Left lung (tissue), 10 donors: ENCODE results near the gene ENTPD1. TPM values are rescaled to one million over a fixed set of nuclear protein-coding genes. Genes with fewer than 3 reads are reported as not detected.

Source experiments
- ATAC-seq: fragments of 200-7000 bp; cut with Tn5 transposase; one replicate; pipeline ENCODE4 v1.9.1; 2020; ENCODE audit warnings: moderate library complexity
- DNase-seq, 4 donors: peaks; one replicate each; pipeline ENCODE4 v3.0.0-alpha.2; 2013 to 2020
- H3K27ac ChIP-seq, 2 donors: fragments of 200-600 bp; sonication (generic) in 1 of 2; one replicate each; pipeline versions ENCODE4 v1.5.0 to v1.8.0; 2020 to 2021
- H3K27me3 ChIP-seq, 2 donors: fragments of 200-600 bp; sonication (generic) in 1 of 2; one replicate each; pipeline versions ENCODE4 v1.5.0 to v1.8.0; 2020 to 2021
- H3K36me3 ChIP-seq, 2 donors: fragments of 200-600 bp; sonication (generic) in 1 of 2; one replicate each; pipeline versions ENCODE4 v1.5.0 to v1.8.0; 2020 to 2021
- H3K4me1 ChIP-seq, 2 donors: fragments of 200-600 bp; one replicate each; pipeline ENCODE4 v1.8.0; 2021
- H3K4me3 ChIP-seq, 2 donors: fragments of 200-600 bp; sonication (generic) in 1 of 2; one replicate each; pipeline versions ENCODE4 v1.5.0 to v1.8.0; 2020 to 2021; ENCODE audit warnings: mild to moderate bottlenecking in 1 of 2
- H3K9me3 ChIP-seq, 2 donors: fragments of 200-600 bp; sonication (generic) in 1 of 2; one replicate each; pipeline versions ENCODE4 v1.5.0 to v1.8.0; 2020 to 2021
- intact Hi-C, 2 donors: fragments of 100-400 bp; cut with DNase I; formaldehyde crosslinking; loops; one replicate each; pipeline versions ENCODE4 v1.11.2 to v1.14.2; 2022
- polyA plus RNA-seq, 6 donors: library from polyadenylated mRNA; unstranded; fragments of 120-200 nt; gene quantifications; one replicate each; pipeline ENCODE4 v1.2.1, GENCODE V29; 2013; ENCODE audit not compliant: insufficient read length in 6 of 6
- total RNA-seq, 2 donors: library from RNA; stranded (reverse); fragmentation: NEBNext Ultra II Directional; extraction: Animal tissue kit (Norgen Biotek cat#: 25700); gene quantifications; one replicate each; pipeline ENCODE4 v1.2.1, GENCODE V29; 2021
- TF ChIP-seq, protein P1 (sequence below), 2 donors: fragments of 200-600 bp; sonication (generic) in 1 of 2; IDR thresholded peaks; one replicate each; pipeline versions ENCODE4 v1.5.0 to v1.8.0; 2021; ENCODE audit warnings: antibody characterized with exemption in 2 of 2
- donor health status: DM: no; HTN: yes; CAD: no.
- donor health status: DM: no; HTN: no; CAD: no.

ENTPD1 gene
- total and polyA plus RNA-seq, 8 donors: 20.2 to 37.6 (median 24.5) TPM

DNA sequence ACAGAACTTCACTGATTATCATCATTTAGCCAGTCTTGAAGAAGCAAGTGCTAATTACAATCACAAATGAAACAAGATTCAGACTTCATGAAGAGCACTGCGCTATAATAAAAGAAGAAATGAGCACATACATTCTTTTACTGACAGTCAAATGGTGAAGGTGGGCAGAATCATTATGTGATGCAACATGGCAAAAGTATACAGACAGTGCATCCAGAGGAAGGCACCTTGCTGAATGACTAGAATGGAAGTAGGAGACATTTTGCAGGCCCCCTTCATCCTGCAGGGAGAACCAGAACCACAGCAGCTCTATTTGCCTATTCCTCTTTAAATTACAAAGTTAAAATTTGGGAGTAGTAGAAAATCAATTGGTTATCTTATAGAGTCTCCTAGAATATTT is 120.8 kb downstream of the ENTPD1 start:
- no peak for ATAC-seq
- H3K9me3 ChIP-seq: no peaks in the 10 kb centered on the region
- H3K4me1 ChIP-seq: no peaks in the 10 kb centered on the region
- H3K27ac ChIP-seq: no peak overlapping the region
- H3K4me3 ChIP-seq: no peak overlapping the region
- no peaks in the 10 kb centered on the region for H3K27me3 ChIP-seq
- peaks cover 0 to 46% of the 10 kb centered on the region in 2 donors for H3K36me3 ChIP-seq
- DNase-seq: no peak
- intact Hi-C loops: no loop called here
- TF ChIP-seq, protein P1, sequence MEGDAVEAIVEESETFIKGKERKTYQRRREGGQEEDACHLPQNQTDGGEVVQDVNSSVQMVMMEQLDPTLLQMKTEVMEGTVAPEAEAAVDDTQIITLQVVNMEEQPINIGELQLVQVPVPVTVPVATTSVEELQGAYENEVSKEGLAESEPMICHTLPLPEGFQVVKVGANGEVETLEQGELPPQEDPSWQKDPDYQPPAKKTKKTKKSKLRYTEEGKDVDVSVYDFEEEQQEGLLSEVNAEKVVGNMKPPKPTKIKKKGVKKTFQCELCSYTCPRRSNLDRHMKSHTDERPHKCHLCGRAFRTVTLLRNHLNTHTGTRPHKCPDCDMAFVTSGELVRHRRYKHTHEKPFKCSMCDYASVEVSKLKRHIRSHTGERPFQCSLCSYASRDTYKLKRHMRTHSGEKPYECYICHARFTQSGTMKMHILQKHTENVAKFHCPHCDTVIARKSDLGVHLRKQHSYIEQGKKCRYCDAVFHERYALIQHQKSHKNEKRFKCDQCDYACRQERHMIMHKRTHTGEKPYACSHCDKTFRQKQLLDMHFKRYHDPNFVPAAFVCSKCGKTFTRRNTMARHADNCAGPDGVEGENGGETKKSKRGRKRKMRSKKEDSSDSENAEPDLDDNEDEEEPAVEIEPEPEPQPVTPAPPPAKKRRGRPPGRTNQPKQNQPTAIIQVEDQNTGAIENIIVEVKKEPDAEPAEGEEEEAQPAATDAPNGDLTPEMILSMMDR (IDR thresholded peaks at IDR 0.05): no peak

DNA sequence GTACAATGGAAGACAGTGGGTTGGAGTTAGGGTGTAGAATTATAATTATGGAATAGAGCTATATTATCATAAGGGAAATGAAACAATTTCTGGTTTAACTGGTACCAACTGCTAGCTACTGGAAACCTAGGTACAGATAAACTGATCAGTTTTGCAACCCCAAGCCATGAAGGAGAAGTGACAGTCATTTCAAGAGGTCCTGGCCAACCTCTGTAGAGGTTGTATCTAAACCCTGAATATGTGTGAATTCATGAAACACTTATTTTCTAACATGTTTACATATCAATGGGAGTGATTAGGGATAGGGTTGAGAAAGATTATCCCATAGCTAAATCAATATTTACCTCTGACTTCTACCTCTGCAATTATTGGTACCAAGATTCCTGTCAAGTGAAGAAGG is 121.9 kb downstream of the ENTPD1 start:
- H3K4me3 ChIP-seq: no peak overlapping the region
- no peaks in the 10 kb centered on the region for H3K27me3 ChIP-seq
- no peak for DNase-seq
- H3K9me3 ChIP-seq: no peaks in the 10 kb centered on the region
- H3K27ac ChIP-seq: no peak overlapping the region
- ATAC-seq: no peak
- H3K36me3 ChIP-seq: peaks cover 0 to 36% of the 10 kb centered on the region in 2 donors
- TF ChIP-seq, protein P1 (IDR thresholded peaks at IDR 0.05): no peak
- intact Hi-C loops: no loop called here
- no peaks in the 10 kb centered on the region for H3K4me1 ChIP-seq

DNA sequence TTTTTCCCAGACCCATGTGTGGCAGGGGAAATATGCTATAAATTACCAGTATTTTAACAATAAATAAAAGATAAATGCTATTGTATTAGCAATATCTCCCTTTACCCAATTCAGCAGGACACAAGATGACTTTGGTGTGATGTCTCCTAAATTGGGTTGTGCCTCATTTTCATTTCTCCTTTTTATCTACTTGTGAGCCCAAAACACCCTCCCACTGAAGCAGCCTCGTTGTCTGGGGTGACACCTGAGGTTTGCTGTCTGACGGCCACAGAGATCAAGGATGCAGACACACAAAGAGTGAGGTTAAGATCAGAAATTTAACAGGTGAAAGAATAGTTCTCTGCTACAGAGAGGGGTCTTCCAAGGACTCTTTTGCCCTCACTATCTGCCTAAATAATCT is 124.7 kb downstream of the ENTPD1 start:
- Histone ChIP-seq H3K36me3 (peaks cover 0 to 12% of the 10 kb centered on the region in 2 donors), H3K27ac (peak overlapping the region in 1 of 2 donors; percentile 55), H3K27me3 (no peaks in the 10 kb centered on the region), H3K4me1 (peaks cover 0 to 3% of the 10 kb centered on the region in 2 donors), H3K9me3 (no peaks in the 10 kb centered on the region), H3K4me3 (no peak overlapping the region)
- ATAC-seq (no peak), DNase-seq (no peak)
- TF ChIP-seq, protein P1 (IDR thresholded peaks at IDR 0.05): no peak
- intact Hi-C loops: no loop called here

DNA sequence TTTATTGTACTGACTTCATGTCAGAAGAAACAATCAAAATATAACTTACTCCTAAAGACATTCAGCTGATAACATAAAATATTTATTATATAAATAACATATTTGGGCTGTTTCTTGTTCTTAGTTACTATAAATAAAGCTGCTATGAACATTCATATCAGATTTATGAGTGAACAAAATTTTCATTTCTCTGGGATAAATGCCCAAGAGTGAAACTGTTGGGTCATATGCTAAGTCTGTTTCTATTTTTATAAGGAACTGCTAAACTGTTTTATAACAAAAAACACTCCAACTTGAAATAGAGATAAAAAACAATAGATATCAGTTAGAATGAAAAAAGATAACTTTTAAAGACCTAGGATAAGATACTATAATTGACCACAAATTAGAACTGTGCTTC is 125.4 kb downstream of the ENTPD1 start:
- peaks cover 0 to 3% of the 10 kb centered on the region in 2 donors for H3K4me1 ChIP-seq
- intact Hi-C loops: no loop called here
- peaks cover 0 to 6% of the 10 kb centered on the region in 2 donors for H3K36me3 ChIP-seq
- TF ChIP-seq, protein P1 (IDR thresholded peaks at IDR 0.05): no peak
- ATAC-seq (no peak), DNase-seq (peak in 2 of 4 donors; percentile 65 to 75)
- H3K4me3 ChIP-seq: no peak overlapping the region
- H3K27me3 ChIP-seq: no peaks in the 10 kb centered on the region
- H3K9me3 ChIP-seq: no peaks in the 10 kb centered on the region
- H3K27ac ChIP-seq: peak overlapping the region in 1 of 2 donors; percentile 59

DNA sequence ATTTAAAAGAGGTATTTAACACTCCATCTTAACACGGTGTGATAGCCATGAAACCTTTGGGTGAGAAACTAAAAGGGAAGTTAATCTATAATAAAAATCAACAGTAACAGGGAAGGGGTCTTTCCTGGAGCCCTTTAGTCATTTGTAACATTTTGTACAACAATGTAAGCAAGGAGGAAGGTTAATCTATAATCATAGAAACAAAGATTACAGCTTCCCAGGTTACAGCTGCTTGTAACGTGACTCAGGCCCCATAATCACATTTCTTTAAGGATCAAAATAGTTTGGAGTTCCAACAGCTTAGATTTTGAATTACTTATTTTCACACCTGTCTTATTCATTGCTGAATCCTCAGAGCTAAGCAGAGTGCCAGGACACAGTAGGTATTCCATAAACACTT is 133.9 kb downstream of the ENTPD1 start:
- Histone ChIP-seq H3K9me3 (no peaks in the 10 kb centered on the region), H3K27ac (no peak overlapping the region), H3K4me1 (no peaks in the 10 kb centered on the region), H3K4me3 (no peak overlapping the region), H3K27me3 (no peaks in the 10 kb centered on the region), H3K36me3 (no peaks in the 10 kb centered on the region)
- no peak for ATAC-seq
- TF ChIP-seq, protein P1 (IDR thresholded peaks at IDR 0.05): no peak
- intact Hi-C loops: no loop called here
- no peak for DNase-seq
